OCI-LY7 (cell line): ENCODE results near the gene ATP6V0E2. TPM values are rescaled to one million over a fixed set of nuclear protein-coding genes. Genes with fewer than 3 reads are reported as not detected.
"Not testable (repeated sequence)": the region's sequence is repeated elsewhere in the genome, so short reads cannot be mapped to it uniquely, and the experiment has no call there.

ENCODE experiments used
- BruUV-seq: library from RNA; stranded (reverse); fragments of 400-500 nt; replicated peaks from 2 replicates; lab custom pipeline; 2021; lab: Mats Ljungman, UMichigan
- CTCF ChIA-PET: fragments of 300-600 bp; sonication (Branson Sonifier 250); formaldehyde crosslinking; loops from one replicate; lab custom pipeline; 2022; ENCODE audit warnings: antibody characterized with exemption; ENCODE audit not compliant: unreplicated experiment; lab: Charles Lee
- POLR2A ChIA-PET: fragments of 300-600 bp; sonication (Branson Sonifier 250); formaldehyde crosslinking; loops from one replicate; lab custom pipeline; 2022; ENCODE audit warnings: antibody characterized with exemption; lab: Charles Lee
- DNase-seq: peaks from one replicate; pipeline ENCODE4 v3.0.0-alpha.2; 2015; ENCODE audit warnings: low spot score
- H2AFZ ChIP-seq: fragments of 200-600 bp; sonication (generic), shearing (Covaris generic); 2 replicates; pipeline ENCODE4 v1.6.1; 2014; ENCODE audit warnings: mild to moderate bottlenecking, antibody characterized with exemption, low read length, moderate library complexity
- H3K27ac ChIP-seq: fragments of 200-600 bp; sonication (generic); 2 replicates; pipeline ENCODE4 v1.5.1; 2014; ENCODE audit warnings: mixed run types, low read depth, mild to moderate bottlenecking, moderate library complexity, low read length, inconsistent platforms; ENCODE audit not compliant: poor library complexity, severe bottlenecking
- H3K36me3 ChIP-seq: fragments of 200-600 bp; sonication (generic); 2 replicates; pipeline ENCODE4 v1.6.1; 2014; ENCODE audit warnings: mild to moderate bottlenecking, antibody characterized with exemption, low read length, moderate library complexity, mixed read lengths; ENCODE audit not compliant: insufficient read depth
- H3K4me1 ChIP-seq: fragments of 200-600 bp; sonication (generic); 2 replicates; pipeline ENCODE4 v1.5.1; 2014; ENCODE audit warnings: mild to moderate bottlenecking, low read length; ENCODE audit not compliant: insufficient read depth, poor library complexity, severe bottlenecking
- H3K4me2 ChIP-seq: fragments of 200-600 bp; sonication (generic); 2 replicates; pipeline ENCODE4 v1.6.1; 2014; ENCODE audit warnings: mild to moderate bottlenecking, low read length
- H3K4me3 ChIP-seq: fragments of 200-600 bp; sonication (generic); 2 replicates; pipeline ENCODE4 v1.5.1; 2014; ENCODE audit warnings: mild to moderate bottlenecking, low read depth, low read length; ENCODE audit not compliant: poor library complexity, severe bottlenecking
- H3K79me2 ChIP-seq: fragments of 200-600 bp; sonication (generic); 2 replicates; pipeline ENCODE4 v1.6.1; 2016; ENCODE audit warnings: low read depth, mild to moderate bottlenecking, low read length, moderate library complexity, mixed read lengths; ENCODE audit not compliant: insufficient read depth
- H3K9me2 ChIP-seq: fragments of 200-600 bp; sonication (generic); 2 replicates; pipeline ENCODE4 v1.6.1; 2016; ENCODE audit warnings: mild to moderate bottlenecking, low read length, mixed read lengths; ENCODE audit not compliant: insufficient read depth
- H3K9me3 ChIP-seq: fragments of 200-600 bp; sonication (generic); 2 replicates; pipeline ENCODE4 v1.6.1; 2014; ENCODE audit warnings: mild to moderate bottlenecking, mixed run types, low read length, mixed read lengths
- H4K20me1 ChIP-seq: fragments of 200-600 bp; sonication (generic); 2 replicates; pipeline ENCODE4 v1.6.1; 2014; ENCODE audit warnings: mild to moderate bottlenecking, antibody characterized with exemption, low read length, moderate library complexity, mixed read lengths; ENCODE audit not compliant: insufficient read depth
- EZH2phosphoT487 ChIP-seq: fragments of 200-600 bp; sonication (generic); IDR thresholded peaks from 2 replicates; pipeline ENCODE4 v1.6.1; 2018; ENCODE audit warnings: low read depth, borderline replicate concordance, mild to moderate bottlenecking, mixed run types, antibody characterized with exemption, low read length, moderate library complexity, mixed read lengths
- intact Hi-C: fragments of 100-400 bp; cut with micrococcal nuclease; formaldehyde crosslinking; loops from one replicate; pipeline ENCODE4 v1.10.0; 2022; ENCODE audit not compliant: unreplicated experiment
- total RNA-seq, 2 experiments: library from RNA; depleted of rRNA in 1 of 2; stranded (reverse); fragments of >200 nt in 1 of 2; shearing (Covaris generic) in 1 of 2; gene quantifications; 2 replicates each; pipeline ENCODE4 v1.2.3, GENCODE V29; 2014 to 2022
- TF ChIP-seq, protein P1 (sequence below): fragments of 200-600 bp; sonication (generic); conservative IDR thresholded peaks from 2 replicates; pipeline ENCODE4 v1.5.1; 2014; ENCODE audit warnings: mild to moderate bottlenecking, antibody characterized with exemption, low read length, moderate library complexity, mixed read lengths

ATP6V0E2 gene
- total RNA-seq, 2 experiments from 2014 or later = 38.6 to 48.1 TPM

DNA sequence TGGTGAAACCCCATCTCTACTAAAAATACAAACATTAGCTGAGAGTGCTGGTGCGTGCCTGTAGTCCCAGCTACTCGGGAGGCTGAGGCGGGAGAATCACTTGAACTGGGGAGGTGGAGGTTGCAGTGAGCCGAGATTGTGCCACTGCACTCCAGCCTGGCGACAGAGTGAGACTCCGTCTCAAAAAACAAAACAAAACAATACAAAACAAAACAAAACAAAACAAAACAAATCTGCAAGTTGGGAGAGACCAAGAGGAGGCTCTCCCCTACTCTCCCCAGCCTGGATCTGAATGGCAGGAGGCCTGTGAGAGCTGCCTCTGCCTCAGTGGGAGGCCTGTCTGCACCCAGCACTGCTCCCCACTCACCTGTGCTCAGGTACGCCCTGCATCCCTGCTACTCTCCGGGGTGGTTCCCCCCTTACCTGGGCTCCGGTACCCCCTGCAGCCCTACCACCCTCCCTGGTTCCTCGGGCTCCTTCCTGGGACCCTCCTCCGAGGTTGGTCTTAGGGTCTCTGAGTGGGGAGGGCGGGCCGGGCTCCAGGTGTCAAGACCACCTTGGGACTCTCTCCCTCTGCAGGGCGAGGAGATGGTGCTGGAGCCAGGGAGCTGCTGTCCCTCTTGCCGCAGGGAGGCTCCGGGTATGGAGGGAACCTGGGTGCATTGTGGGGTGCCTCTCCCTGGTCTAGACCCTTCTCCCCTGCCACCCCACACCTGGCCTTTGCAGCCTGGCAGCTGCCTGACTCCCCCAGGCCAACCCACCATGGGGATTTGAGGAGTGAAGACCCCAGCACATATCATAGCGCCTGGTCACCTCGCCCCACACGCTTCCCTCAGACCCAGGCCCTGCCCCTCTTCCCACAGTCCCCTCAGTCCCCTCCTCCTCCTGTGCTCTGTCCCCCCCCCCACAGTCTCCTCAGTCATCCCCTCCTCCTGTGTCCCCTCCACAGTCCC, 45.1 kb upstream of the ATP6V0E2 start:
- POLR2A ChIA-PET = no interaction called here
- intact Hi-C loops = no loop called here
- CTCF ChIA-PET = no interaction called here
- no peaks in the 10 kb centered on the region for H3K79me2 ChIP-seq
- no peaks in the 10 kb centered on the region for H4K20me1 ChIP-seq
- H3K4me1 ChIP-seq = no peaks in the 10 kb centered on the region
- no peaks in the 10 kb centered on the region for H3K36me3 ChIP-seq
- TF ChIP-seq EZH2phosphoT487 = no peak
- TF ChIP-seq, protein P1, sequence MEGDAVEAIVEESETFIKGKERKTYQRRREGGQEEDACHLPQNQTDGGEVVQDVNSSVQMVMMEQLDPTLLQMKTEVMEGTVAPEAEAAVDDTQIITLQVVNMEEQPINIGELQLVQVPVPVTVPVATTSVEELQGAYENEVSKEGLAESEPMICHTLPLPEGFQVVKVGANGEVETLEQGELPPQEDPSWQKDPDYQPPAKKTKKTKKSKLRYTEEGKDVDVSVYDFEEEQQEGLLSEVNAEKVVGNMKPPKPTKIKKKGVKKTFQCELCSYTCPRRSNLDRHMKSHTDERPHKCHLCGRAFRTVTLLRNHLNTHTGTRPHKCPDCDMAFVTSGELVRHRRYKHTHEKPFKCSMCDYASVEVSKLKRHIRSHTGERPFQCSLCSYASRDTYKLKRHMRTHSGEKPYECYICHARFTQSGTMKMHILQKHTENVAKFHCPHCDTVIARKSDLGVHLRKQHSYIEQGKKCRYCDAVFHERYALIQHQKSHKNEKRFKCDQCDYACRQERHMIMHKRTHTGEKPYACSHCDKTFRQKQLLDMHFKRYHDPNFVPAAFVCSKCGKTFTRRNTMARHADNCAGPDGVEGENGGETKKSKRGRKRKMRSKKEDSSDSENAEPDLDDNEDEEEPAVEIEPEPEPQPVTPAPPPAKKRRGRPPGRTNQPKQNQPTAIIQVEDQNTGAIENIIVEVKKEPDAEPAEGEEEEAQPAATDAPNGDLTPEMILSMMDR = no peak
- H3K4me2 ChIP-seq = no peak overlapping the region
- no TSS peak for BruUV-seq
- H3K27ac ChIP-seq = no peak overlapping the region
- no peaks in the 10 kb centered on the region for H3K9me3 ChIP-seq
- no peak for DNase-seq
- H3K4me3 ChIP-seq = no peak overlapping the region
- no peak overlapping the region for H2AFZ ChIP-seq
- no peaks in the 10 kb centered on the region for H3K9me2 ChIP-seq

DNA sequence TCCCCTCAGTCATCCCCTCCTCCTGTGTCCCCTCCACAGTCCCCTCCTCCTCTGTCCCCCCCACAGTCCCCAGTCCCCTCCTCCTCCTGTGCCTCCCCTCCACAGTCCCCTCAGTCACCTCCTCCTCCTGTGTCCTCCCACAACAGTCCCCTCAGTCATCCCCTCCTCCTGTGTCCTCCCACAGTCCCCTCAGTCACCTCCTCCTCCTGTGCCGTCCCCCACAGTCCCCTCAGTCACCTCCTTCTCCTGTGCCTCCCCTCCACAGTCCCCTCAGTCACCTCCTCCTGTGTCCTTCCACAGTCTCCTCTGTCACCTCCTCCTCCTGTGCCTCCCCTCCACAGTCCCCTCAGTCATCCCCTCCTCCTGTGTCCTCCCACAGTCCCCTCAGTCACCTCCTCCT, 43.2 kb upstream of the ATP6V0E2 start:
- H3K27ac ChIP-seq, H3K4me3 ChIP-seq, H3K79me2 ChIP-seq, H3K4me2 ChIP-seq, H3K9me3 ChIP-seq, CTCF ChIA-PET, H2AFZ ChIP-seq, H3K4me1 ChIP-seq, H3K9me2 ChIP-seq, H3K36me3 ChIP-seq, intact Hi-C loops, H4K20me1 ChIP-seq, DNase-seq, BruUV-seq, POLR2A ChIA-PET: not testable (repeated sequence)

DNA sequence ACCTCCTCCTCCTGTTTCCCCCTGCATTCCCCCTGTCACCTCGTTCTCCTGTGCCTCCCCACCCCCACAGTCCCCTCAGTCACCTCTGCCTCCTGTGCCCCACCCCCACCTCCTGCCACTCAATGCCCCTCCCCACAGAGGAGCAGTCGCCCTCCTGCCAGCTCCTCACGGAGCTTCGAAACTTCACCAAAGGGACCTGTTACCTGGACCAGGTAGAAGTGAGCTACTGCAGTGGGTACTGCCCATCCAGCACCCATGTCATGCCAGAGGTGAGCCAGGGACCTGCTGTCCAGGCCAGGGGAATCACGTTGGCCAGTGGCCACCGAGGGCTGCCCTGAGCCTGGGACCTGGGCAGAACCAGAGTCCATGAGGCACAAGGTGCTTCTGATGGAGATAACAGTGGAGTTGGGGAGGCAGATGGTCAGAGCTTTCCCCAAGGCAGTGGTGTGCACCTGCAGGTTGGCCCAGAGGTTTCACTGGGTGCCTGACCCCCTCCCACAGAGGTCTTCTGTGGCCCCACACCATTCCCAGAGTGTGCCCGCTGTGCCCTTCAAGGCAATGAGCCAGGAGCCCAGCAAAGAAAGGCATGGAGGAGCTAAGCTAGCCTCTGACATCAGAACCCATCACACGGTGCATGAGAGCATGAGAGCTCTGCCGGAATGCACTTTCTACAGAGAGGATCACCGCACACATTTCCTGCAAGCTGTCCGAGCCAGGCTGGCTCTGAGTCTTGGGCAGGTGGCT, 42.6 kb upstream of the ATP6V0E2 start:
- no peak overlapping the region for H3K4me2 ChIP-seq
- intact Hi-C loops = no loop called here
- H3K27ac ChIP-seq = no peak overlapping the region
- no peaks in the 10 kb centered on the region for H4K20me1 ChIP-seq
- ChIA-PET POLR2A (interaction anchor here (0.6 kb wide), 1 partner anchor 205 kb away, joined by 3 read pairs; no protein-coding TSS in a partner anchor), CTCF (no interaction called here)
- no peak for TF ChIP-seq EZH2phosphoT487
- TF ChIP-seq, protein P1 = no peak
- H3K79me2 ChIP-seq = no peaks in the 10 kb centered on the region
- H2AFZ ChIP-seq = no peak overlapping the region
- H3K4me3 ChIP-seq = no peak overlapping the region
- H3K9me2 ChIP-seq = no peaks in the 10 kb centered on the region
- H3K36me3 ChIP-seq = no peaks in the 10 kb centered on the region
- H3K9me3 ChIP-seq = no peaks in the 10 kb centered on the region
- no peak for DNase-seq
- no TSS peak for BruUV-seq
- H3K4me1 ChIP-seq = no peaks in the 10 kb centered on the region
